Mammary epithelial cell (primary cell): ENCODE results near the gene SCN4B.

ENCODE experiments used
- CTCF ChIP-seq, 2 donors: IDR thresholded peaks in 1 of 2; conservative IDR thresholded peaks in 1 of 2; 2 replicates each; pipeline ENCODE4 v1.5.1; 2011 to 2012; ENCODE audit warnings: inconsistent platforms in 2 of 2, low read length in 2 of 2, mild to moderate bottlenecking in 2 of 2, control low read depth in 1 of 2, low read depth in 1 of 2; ENCODE audit not compliant: insufficient read depth in 1 of 2; ENCODE audit errors: extremely low read depth in 1 of 2
- EZH2 ChIP-seq: IDR thresholded peaks from 2 replicates; pipeline ENCODE4 v1.6.1; 2012; ENCODE audit warnings: low read length, inconsistent platforms, borderline replicate concordance

- no peak for TF ChIP-seq EZH2
- no peak for TF ChIP-seq CTCF (conservative IDR thresholded peaks at IDR 0.05 in 1 of 2, IDR thresholded peaks at IDR 0.05 in 1 of 2; ENCODE audit: extremely low read depth in 1 of 2, insufficient read depth in 1 of 2, low read depth in 1 of 2, low read length in 2 of 2)
These were observed 16.8 kb downstream of the SCN4B start for GRCh38 chr11:118135796-118136165.
